HG03175 (cell line): ENCODE measurements around the gene AP2A2.
"Not testable (repeated sequence)": the region's sequence is repeated elsewhere in the genome, so short reads cannot be mapped to it uniquely, and the experiment has no call there.

ENCODE experiments used
- ATAC-seq: cut with Tn5 transposase; IDR thresholded peaks from one replicate; pipeline ENCODE4 v1.9.1; 2021; ENCODE audit warnings: mild to moderate bottlenecking, moderate library complexity; ENCODE audit not compliant: unreplicated experiment

Gene AP2A2

DNA sequence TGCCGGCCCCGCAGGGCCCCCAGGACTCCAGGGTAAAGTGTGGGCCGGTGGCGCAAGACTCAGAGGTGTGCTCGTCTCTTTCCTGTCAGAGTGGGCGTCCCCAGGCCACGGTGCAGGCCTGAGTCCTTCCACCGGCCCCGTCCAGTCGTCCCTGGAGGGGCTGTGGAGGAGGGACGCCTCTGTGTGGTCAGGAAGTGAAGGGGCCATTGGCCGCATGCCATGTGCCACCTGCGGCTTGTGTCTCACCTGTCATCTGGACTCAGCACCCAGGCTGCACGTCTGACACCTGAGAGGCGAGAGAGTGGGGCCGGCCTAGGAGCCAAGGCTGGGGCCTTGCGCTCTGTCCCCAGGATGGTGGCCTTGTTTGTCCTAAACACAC lies 85.6 kb downstream of the AP2A2 start:
- ATAC-seq, result no peak

DNA sequence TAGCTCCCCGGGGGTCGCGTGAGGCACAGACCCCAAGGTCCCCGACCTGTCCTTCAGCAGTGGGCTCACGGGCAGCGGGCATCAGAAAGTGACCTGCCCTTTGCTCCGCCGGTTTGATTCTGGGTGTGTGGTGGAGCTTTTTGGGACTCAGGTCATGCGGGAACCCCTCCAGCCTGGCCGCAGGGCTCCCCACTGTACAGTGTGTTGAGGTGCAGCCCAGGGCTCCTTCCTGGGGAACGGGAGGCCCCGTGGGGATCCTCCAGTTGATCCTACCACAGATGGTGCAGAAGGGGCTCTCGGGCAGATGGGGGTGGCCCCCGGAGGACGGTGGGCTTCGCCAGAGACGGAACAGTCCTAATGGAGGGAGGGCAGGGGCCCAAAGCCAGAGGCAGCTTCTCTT lies 86.6 kb downstream of the AP2A2 start:
- no peak for ATAC-seq

DNA sequence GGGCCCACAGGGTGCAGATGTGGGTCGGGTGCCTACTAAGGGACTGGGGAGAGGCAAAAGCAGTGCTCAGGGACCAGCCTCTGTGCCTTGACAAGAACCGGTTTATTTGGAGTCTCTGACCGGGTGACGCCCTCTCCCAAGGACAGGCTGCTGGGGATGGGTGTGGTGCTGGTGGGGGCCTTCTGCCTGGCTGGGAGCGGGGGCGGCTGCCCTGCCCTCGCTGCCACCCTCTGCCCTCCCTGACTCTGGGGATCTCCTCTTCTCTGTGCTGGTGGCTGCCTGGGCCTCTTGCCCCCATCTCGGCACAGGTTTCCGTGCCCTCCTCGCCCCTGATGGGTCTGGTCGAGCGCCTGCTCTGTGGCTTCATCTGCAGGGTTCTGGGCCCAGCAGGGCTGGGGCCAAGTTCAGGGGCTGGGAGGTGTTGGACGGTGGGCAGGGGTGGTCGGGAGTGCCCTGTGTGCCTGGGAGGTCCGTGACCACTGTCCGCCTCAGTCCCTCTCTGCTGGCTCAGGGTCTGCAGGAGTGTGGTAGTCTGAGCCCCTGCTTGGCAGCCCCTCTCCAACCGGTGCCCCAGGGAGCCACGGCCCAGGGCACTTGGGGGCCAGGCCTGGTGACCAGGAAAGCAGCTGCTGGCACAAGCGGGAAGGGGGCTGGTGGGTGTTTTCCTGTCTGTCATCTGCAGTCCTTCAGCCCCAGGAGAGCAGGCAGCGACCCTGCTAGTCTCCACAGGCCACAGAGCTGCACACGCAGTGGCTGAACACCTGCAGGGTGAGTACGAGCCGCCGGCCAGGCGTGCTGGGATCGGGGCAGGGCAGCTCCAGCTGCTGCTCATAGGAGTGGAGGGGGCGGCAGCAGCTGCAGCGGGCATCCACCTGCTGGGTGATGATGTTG lies 87.3 kb downstream of the AP2A2 start:
- no peak for ATAC-seq

DNA sequence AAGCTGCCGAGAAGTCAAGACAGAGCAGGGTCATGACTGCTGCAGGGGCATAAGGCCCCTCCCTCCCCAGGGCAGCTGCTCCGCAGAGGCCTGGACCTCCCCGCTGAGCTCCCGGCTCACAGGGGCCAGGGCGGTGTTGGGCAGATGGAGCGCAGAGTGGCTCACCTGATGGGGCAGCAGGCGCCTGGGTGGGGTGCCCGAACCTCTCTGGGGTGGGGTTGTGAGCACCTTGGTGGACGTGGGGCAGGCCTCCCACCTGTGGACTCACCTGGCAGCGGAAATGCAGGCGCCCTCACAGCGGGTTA lies 87.9 kb downstream of the AP2A2 start:
- ATAC-seq, result no peak

DNA sequence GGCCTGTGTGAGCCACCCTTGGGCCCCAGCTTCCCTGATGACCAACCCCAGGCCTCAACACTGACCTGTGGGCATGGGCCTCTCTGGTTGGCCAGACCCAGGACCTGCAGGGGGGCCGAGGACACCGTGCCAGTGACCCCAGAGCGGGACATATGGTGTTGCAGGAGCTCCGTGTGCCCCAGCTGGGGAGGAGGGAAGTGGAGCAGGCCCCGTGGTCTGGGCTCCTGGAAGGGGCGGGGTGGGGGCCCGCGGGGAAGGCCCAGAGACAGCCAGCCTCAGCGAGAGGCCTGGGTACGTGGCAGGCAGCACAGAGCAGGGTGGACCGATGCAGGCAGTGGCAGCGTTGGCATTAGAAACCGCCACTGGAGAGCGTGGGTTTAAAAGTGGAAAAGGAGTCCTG lies 88.6 kb downstream of the AP2A2 start:
- ATAC-seq, result no peak

DNA sequence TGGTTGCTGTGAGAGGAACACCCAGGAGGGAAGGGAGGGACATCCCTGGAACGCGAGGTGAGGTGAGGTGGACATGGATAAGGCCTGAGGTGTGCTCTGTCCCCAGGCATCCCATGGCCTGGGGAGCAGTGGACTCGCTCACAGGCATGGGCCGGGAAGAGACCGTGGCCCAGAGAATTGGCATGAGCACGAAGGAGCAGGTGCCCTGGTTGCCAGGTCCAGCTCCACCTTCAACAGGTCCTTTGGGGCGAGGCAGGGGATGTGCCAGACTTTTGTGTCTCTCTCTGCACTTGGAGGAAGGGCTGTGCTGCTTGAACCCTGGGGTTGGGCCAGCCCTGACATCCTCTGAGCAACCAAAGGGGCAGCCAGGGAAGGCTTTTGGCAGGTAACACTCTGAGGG lies 89.4 kb downstream of the AP2A2 start:
- ATAC-seq, result no peak

DNA sequence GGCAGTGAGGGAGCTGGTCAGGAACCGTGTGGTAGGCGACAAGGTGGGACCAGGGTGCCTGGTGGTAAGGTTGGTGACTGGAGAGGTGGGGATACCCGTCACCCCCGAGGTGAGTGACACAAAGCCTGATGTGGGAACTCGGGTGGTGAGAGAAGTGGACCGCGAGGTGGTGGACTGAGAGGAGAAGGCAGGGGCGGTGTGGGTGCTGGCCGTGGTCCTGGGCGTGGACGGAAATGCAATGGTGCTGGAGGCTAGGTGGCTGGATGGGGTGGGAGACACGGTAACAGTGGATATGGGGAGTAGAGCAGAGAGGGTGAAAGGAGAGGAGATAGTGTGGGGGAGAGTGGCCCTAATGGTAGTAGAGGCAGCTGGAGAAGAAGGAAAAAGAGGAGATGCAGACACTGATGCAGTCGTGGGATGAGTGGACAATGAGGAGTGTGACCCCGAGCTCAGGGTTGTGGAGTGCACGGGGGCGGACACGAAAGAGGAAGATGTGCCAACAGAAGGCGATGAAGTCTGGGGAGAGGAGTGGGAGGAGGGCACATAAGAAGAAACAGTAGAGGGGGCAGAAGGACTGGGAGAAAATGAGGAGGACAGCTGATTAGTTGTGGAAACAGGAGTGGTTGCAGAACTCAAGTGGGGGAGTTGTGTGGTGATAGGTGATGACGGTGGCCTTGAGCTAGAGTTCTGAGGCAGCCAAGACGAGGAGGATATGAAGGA lies 90.3 kb downstream of the AP2A2 start:
- no peak for ATAC-seq

DNA sequence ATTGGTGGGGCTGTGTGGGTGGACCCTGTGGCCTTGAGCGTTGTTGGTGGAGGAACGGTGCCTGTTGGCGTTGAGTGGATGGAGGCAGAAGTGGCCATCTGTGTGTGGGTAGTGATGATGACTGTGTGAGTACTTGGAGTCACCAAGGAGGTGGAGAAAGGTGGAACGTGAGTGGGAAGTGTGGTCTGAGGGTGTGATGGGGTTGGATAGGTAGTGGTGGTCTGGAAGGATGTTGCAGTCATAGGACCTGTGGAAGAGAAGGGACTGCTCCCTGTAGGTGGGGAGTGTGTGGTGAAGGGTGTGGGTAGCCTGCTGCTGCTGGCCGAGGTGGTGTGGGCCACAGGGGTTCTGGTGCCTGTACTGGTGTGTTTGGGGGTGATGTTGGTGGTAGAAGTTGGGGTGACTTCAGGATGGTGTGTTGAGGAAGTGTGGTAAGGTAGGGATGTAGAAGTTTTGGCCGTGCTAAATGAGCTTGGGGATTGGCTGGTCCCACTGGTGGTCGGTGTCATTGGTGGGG lies 91.0 kb downstream of the AP2A2 start:
- ATAC-seq, result not testable (repeated sequence)

DNA sequence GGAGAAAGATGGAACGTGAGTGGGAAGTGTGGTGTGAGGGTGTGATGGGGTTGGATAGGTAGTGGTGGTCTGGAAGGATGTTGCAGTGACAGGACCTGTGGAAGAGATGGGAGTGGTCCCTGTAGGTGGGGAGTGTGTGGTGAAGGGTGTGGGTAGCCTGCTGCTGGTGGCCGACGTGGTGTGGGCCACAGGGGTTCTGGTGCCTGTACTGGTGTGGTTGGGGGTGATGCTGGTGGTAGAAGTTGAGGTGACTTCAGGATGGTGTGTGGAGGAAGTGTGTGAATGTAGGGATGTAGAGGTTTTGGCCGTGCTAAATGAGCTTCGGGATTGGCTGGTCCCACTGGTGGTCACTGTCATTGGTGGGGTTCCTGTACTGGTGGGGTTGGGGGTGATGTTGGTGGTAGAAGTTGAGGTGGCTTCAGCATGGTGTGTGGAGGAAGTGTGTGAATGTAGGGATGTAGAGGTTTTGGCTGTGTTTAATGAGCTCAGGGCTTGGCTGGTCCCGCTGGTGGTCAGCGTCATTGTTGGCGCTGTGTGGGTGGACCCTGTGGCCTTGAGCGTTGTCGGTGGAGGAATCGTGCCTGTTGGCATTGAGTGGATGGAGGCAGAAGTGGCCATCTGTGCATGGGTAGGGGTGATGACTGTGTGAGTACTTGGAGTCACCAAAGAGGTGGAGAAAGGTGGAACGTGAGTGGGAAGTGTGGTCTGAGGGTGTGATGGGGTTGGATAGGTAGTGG lies 91.8 kb downstream of the AP2A2 start:
- no peak for ATAC-seq

DNA sequence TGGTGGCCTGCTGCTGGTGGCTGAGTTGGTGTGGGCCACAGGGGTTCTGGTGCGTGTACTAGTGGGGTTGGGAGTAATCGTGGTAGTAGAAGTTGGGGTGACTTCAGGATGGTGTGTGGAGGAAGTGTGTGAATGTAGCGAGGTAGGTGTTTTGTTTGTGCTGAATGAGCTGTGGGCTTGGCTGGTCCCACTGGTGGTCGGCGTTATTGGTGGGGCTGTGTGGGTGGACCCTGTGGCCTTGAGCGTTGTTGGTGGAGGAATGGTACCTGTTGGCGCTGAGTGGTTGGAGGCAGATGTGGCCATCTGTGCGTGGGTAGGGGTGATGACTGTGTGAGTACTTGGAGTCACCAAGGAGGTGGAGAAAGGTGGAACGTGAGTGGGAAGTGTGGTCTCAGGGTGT lies 92.4 kb downstream of the AP2A2 start:
- no peak for ATAC-seq

DNA sequence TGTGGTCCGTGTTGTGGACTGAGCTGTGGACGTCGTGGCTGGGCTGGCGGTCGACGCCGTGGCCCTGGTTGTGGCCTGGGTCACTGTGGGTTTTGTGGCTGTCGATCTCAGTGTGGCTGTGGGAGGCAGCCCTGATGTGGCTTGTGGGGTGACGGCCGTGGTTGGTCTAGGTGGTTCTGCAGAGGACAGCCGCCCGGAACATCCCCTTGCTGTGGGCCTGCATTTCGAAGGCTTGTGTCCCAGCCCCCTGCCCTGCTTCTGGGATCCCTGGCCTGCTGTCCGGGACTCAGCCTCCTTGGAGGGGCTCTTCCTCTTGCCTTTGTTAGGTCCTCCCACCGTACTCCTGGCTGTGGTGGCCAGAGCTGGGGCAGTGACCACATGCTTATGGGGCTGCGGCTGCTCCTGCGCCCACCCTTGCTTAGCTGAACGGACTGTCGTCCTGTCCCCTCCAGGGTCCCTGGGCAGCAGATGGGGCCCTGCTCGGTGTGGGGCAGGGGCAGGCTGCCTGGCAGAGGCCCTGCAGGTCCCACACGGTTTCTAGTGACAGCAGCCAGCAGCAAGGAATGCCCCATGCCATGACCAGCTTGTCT lies 93.7 kb downstream of the AP2A2 start:
- ATAC-seq, result no peak

DNA sequence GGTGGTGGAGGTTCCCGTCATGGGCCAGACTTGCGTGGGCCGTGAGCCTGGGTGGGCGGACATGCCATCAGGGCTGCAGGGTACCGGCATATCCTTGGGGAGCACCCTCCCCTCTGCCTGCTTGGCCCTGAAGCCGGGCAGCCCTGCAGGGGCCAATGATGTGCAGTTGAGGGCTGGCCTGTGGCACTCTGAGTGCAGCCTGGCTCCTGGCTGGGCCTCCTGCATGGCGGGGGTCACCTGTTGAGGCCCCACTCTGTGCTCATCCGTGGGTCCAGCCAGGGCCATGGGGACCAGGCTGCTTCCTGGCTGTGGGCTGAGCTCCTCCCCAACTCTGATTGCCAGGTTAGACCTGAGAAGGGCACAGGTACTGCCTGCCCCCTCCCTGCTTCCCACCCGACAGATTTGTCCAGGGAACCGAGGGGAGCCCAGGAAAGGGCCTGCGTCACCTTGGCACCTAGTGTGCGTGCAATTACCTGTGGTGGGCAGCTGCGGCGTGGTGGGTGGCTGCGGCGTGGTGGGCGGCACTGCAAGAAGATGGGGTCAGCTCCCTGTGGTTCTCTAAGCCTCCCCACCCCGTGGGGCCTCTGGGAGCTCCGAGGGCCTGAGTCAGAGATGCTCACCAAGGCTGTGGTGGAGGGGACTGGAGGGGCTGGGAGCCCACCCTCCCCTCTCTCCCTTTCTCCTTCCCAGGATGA lies 94.7 kb downstream of the AP2A2 start:
- ATAC-seq, result no peak

DNA sequence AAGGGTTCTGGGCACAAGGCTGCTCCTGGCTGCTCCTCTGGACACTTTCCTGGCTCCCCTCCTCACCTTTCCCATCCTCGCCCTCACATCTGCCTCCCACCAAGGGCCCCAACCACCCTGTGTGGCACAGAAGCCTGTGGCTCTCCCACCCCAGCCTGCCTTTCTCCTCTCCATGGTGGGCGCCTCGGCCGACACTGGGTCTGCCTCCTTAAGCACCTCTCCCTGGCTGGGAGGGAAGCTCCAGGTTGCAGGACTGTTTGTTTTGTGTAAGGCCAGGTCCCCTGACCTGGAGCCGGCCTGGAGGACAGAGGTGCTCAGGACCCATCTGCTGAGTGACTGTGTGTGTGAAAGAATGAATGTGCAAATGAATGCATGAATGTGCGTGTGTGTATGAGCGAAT lies 96.7 kb downstream of the AP2A2 start:
- no peak for ATAC-seq

DNA sequence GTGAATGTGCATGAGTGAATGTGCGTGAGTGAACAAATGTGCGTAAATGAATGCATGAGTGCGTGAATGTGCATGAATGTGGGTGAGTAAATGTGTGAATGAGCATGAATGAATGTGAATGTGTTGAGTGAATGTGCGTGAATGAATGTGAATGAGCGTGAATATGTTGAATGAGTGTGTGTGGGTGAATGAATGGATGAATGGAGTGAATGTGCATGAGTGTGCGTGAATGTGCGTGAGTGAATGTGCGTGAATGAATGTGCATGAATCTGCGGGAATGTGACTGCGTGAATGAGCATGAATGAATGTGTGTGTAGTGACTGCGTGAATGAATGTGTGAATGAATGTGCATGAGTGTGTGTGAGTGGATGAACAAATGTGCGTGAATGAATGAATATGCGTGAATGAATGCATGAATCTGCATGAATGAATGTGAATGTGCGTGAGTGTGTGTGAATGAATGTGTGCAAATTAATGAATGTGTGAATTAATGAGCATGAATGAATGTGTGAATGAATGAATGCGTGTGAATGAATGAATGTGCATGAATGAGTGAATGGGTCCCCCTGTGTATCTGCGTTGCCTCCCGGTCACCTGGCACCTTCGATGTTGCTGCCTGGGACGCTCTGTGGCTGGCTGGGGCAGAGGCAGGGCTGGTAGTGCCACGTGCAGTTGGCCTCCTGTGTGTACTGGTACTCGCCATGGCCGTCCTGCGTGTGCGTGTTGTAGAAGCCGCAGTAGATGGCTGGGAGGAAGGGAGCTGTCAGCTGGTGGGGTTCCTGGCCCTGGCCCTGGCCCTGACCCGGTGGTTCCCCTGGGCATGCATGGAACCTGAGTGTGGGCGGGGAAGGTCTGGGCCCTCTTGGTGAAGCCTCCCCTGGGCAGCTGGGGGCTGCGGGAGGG lies 97.5 kb downstream of the AP2A2 start:
- ATAC-seq, result no peak

DNA sequence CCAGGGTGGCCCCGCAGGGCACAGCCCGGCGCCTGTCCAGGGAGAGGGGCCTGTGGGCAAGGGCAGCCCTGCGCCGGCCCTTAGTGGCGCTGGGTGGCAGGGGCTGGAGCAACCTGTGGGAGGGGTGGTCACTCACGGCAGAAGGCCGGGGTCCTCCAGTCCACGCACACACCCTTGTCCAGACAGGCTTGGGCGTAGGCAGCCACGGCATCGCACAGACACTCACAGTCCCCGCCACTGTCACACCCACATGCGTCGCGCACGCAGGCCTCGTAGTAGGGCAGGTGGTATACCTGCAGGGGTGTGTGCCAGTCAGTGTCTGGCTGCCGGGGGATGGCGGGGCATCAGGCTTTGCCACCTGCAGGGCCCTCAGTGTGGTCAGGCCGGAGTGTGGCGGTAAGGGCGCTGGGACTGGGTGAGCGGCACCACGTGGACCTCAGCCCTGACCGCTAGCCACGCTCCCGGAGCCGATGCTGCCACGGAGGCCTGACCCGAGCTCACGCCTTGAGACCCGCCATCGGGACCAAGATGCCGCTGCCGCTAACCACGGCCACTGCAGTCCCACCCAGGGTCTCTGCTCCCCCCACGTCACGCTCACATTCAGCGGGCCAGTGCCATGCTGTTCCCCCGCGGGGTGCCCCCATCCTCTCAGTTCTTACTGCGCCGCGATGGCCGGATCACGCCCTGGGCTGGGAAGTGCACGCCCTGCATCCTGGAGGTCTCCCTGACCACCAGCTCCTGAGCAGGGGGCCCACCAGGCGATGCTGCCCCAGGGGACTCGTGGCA lies 98.3 kb downstream of the AP2A2 start:
- no peak for ATAC-seq

DNA sequence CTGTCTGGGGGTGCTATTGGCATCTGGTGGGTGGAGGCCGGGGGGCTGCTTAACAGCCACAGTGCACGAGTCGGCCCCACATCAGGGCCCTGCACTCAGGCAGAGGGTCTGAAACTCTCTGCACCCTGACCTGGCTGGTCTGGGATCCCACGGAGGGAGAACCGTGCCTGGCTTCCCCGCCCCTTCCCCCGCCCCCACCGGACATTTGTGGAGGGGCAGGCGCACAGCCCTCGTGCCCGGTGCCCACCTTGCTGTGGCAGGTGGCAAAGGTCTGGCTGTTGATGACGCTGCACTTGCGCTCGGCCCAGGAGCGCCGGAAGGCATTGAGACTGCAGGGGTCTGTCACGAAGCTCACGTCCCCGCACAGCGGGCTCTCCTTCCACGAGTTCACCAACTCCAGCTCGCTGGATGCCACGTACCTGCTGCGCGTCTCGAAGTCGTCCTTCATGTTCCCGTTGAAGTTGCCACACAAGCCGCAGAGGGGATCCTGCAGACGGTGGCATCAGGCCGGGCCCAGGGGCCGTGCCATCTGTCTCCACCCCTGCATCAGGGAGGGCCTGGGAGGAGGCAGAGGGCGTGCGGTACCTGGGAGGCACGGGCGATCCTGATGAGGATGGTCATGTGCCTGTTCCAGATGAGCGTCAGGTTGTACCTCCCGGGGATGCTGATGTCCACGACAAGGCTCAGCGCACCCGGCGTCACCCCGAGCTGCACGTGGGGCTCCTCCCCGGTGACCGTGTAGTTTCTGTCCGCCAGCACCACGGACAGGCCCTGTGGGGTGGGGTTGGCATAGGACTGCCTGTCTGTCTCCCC lies 99.1 kb downstream of the AP2A2 start:
- ATAC-seq, result no peak

DNA sequence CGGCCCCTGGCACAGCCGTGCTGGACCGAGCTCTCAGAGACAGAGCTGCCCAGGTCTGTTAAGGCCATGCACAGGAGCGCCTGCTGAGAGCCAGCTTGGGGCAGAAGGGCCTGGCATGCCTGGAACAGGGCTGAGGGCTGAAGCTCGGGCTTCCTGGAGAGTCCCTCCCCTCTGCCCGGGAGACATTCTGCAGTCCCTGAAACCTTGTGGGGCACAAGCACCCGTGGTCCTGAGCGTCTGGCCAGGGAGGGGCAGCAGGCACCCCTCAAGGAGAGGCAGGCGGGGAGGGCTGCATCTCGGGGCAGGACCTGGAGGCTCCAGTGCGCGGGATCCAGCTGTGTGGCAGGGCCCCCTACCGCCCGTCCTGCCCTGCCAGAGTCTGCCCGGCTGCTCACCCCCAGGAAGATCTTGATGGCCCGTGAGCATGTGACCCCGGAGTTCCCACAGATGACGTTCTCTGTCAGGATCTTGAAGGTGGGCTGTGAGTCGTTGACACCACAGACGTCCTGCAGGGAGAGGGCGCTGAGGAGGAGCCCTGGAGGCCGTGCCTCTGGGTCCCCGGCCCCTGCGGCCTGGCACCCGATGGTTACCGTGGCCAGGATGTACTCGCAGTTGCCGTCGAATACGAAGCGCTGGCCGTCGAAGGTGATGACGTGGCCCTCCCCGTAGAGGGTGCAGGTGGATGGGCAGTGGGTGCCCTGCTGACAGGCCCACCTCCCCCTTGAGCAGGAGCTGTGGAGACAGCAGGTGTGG lies 99.9 kb downstream of the AP2A2 start:
- no peak for ATAC-seq

DNA sequence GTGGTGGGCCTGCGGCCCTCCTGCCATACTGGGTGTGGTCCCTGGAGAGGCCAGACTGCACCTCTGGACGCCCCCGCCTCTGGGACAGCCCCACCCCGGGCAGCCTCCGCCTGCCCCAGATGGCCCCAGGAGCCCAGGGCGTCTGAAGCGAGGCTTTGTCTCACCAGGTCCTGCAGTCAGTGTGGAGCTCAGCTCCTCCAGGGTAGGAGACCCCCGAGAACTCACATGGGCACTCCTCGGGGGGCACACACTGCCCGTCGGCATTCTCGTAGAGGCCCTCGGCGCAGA lies 100.4 kb downstream of the AP2A2 start:
- ATAC-seq, result no peak
